ENCODE measurements around the gene AIMP1. TPM values are rescaled to one million over a fixed set of nuclear protein-coding genes. Genes with fewer than 3 reads are reported as not detected.

AIMP1 gene
- total RNA-seq, 4 donors from 2014 or later = 26.5 to 33.0 (median 30.0) TPM

- Histone ChIP-seq H3K36me3 (no peaks in the 10 kb centered on the region), H3K4me1 (no peaks in the 10 kb centered on the region), H3K4me3 (replicated peaks in 1 of 3) (no peak overlapping the region), H3K27ac (no peak overlapping the region), H3K9me3 (no peaks in the 10 kb centered on the region), H3K27me3 (no peaks in the 10 kb centered on the region)
- WGBS, 2 donors = 53 to 65% methylated on average over 3 of the region's 3 CpGs
- intact Hi-C loops (cut with DNase I) = no loop called here
- no peak for TF ChIP-seq CTCF (IDR thresholded peaks at IDR 0.05)
- no peak for TF ChIP-seq POLR2A (IDR thresholded peaks at IDR 0.05)
- no peak for DNase-seq
These were observed 45.9 kb downstream of the AIMP1 start for GRCh38 chr4:106362086-106362825.

GRCh38 chr4:106364282-106364681 lies 47.9 kb downstream of the AIMP1 start:
- intact Hi-C loops (cut with DNase I) = no loop called here
- H3K4me1 ChIP-seq = no peaks in the 10 kb centered on the region
- no peak for DNase-seq
- no peak for TF ChIP-seq CTCF (IDR thresholded peaks at IDR 0.05)
- H3K9me3 ChIP-seq = no peaks in the 10 kb centered on the region
- no peaks in the 10 kb centered on the region for H3K36me3 ChIP-seq
- H3K27ac ChIP-seq = no peak overlapping the region
- no peak overlapping the region for H3K4me3 ChIP-seq (replicated peaks in 1 of 3)
- H3K27me3 ChIP-seq = no peaks in the 10 kb centered on the region
- WGBS, 2 donors = 85 to 93% methylated on average over 1 of the region's 1 CpG

GRCh38 chr4:106365613-106366012 lies 49.3 kb downstream of the AIMP1 start:
- TF ChIP-seq CTCF (IDR thresholded peaks at IDR 0.05) (no peak), POLR2A (IDR thresholded peaks at IDR 0.05) (no peak)
- H3K36me3 ChIP-seq = no peaks in the 10 kb centered on the region
- 69 to 78% methylated on average over 1 of the region's 1 CpG for WGBS, 2 donors
- H3K4me3 ChIP-seq (replicated peaks in 1 of 3) = no peak overlapping the region
- H3K27ac ChIP-seq = no peak overlapping the region
- H3K27me3 ChIP-seq = no peaks in the 10 kb centered on the region
- no peaks in the 10 kb centered on the region for H3K9me3 ChIP-seq
- H3K4me1 ChIP-seq = no peaks in the 10 kb centered on the region
- intact Hi-C loops (cut with DNase I) = no loop called here
- DNase-seq = no peak

GRCh38 chr4:106366026-106366425 lies 49.7 kb downstream of the AIMP1 start:
- no peak for DNase-seq
- Histone ChIP-seq H3K4me3 (replicated peaks in 1 of 3) (no peak overlapping the region), H3K4me1 (no peaks in the 10 kb centered on the region), H3K27me3 (no peaks in the 10 kb centered on the region), H3K9me3 (no peaks in the 10 kb centered on the region), H3K27ac (no peak overlapping the region), H3K36me3 (no peaks in the 10 kb centered on the region)
- intact Hi-C loops (cut with DNase I) = no loop called here
- TF ChIP-seq POLR2A (IDR thresholded peaks at IDR 0.05) = no peak
- no peak for TF ChIP-seq CTCF (IDR thresholded peaks at IDR 0.05)

GRCh38 chr4:106367072-106367471 lies 50.7 kb downstream of the AIMP1 start:
- H3K9me3 ChIP-seq = no peaks in the 10 kb centered on the region
- intact Hi-C loops (cut with DNase I) = no loop called here
- 90 to 92% methylated on average over 5 of the region's 5 CpGs for WGBS, 2 donors

More at GRCh38 chr4:106367072-106367471, 50.7 kb downstream of the AIMP1 start:
- DNase-seq = no peak
- Histone ChIP-seq H3K36me3 (no peaks in the 10 kb centered on the region), H3K4me3 (replicated peaks in 1 of 3) (no peak overlapping the region), H3K4me1 (no peaks in the 10 kb centered on the region), H3K27me3 (no peaks in the 10 kb centered on the region), H3K27ac (no peak overlapping the region)
- TF ChIP-seq POLR2A (IDR thresholded peaks at IDR 0.05) (no peak), CTCF (IDR thresholded peaks at IDR 0.05) (no peak)
